Endothelial cell of umbilical vein (primary cell): ENCODE data around the gene CCNJL. TPM values are rescaled to one million over a fixed set of nuclear protein-coding genes. Genes with fewer than 3 reads are reported as not detected.

Source experiments
- BruUV-seq: library from RNA; stranded (reverse); fragments of 400-500 nt; replicated peaks from 2 replicates; lab custom pipeline; 2021; lab: Mats Ljungman, UMichigan
- CTCF ChIA-PET: fragments of 300-600, 350-600 bp; sonication (Branson Sonifier 250); formaldehyde crosslinking; loops from one replicate; lab custom pipeline; 2021; ENCODE audit warnings: antibody characterized with exemption, inconsistent platforms; lab: Charles Lee
- POLR2A ChIA-PET: fragments of 300-600, 350-600 bp; sonication (Branson Sonifier 250); formaldehyde crosslinking; loops from one replicate; lab custom pipeline; 2021; ENCODE audit warnings: antibody characterized with exemption, inconsistent platforms; lab: Charles Lee
- DNase-seq: peaks from one replicate; pipeline ENCODE4 v3.0.0-alpha.2; 2011; ENCODE audit warnings: low read depth, low spot score
- FAIRE-seq: peaks from 2 replicates; lab custom pipeline; 2011; peaks lifted over from hg19 to GRCh38; lab: Jason Lieb, UNC
- H2AFZ ChIP-seq: 2 replicates; pipeline ENCODE4 v1.6.0; 2012; ENCODE audit warnings: low read depth, low read length, control low read depth, inconsistent platforms
- H3K27ac ChIP-seq: 2 replicates; pipeline ENCODE4 v1.5.1; 2011; ENCODE audit warnings: low read depth, mild to moderate bottlenecking, control low read depth, low read length, moderate library complexity; ENCODE audit not compliant: insufficient read depth
- H3K27me3 ChIP-seq, 2 experiments: 2 replicates each; pipeline versions ENCODE4 v1.6.0 to v1.6.1; 2011; ENCODE audit warnings: low read length in 2 of 2, mixed read lengths in 1 of 2; ENCODE audit not compliant: control insufficient read depth in 2 of 2, insufficient read depth in 2 of 2
- H3K36me3 ChIP-seq, 2 experiments: 2 replicates in 1 of 2; 3 replicates in 1 of 2; pipeline ENCODE4 v1.5.1; 2011; ENCODE audit warnings: low read length in 2 of 2, mild to moderate bottlenecking in 1 of 2, moderate library complexity in 1 of 2; ENCODE audit not compliant: control insufficient read depth in 2 of 2, insufficient read depth in 2 of 2; ENCODE audit errors: extremely low read depth in 1 of 2
- H3K4me1 ChIP-seq: 3 replicates; pipeline ENCODE4 v1.5.1; 2011; ENCODE audit warnings: mild to moderate bottlenecking, low read length; ENCODE audit not compliant: control insufficient read depth, insufficient read depth; ENCODE audit errors: extremely low read depth
- H3K4me2 ChIP-seq: 2 replicates; pipeline ENCODE4 v1.6.1; 2011; ENCODE audit warnings: low read length, control low read depth, mixed read lengths; ENCODE audit not compliant: insufficient read depth
- H3K4me3 ChIP-seq, 3 experiments: fragments of 200-600 bp in 1 of 3; sonication (generic), shearing (Covaris generic) in 1 of 3; replicated peaks in 1 of 3; 2 replicates each; pipeline ENCODE4 v1.5.1; 2011 to 2016; ENCODE audit warnings: control low read depth in 3 of 3, low read length in 3 of 3, mild to moderate bottlenecking in 2 of 3, inconsistent platforms in 1 of 3, low read depth in 1 of 3, moderate library complexity in 1 of 3; ENCODE audit not compliant: insufficient read depth in 1 of 3
- H3K79me2 ChIP-seq: 2 replicates; pipeline ENCODE4 v1.6.0; 2012; ENCODE audit warnings: low read length, inconsistent platforms; ENCODE audit not compliant: control insufficient read depth, insufficient read depth
- H3K9ac ChIP-seq: replicated peaks from 2 replicates; pipeline ENCODE3; 2011; ENCODE audit warnings: low read length, control low read depth; ENCODE audit not compliant: insufficient read depth; ENCODE audit errors: extremely low read depth
- H3K9me1 ChIP-seq: replicated peaks from 3 replicates; pipeline ENCODE4 v1.6.0; 2011; ENCODE audit warnings: mild to moderate bottlenecking, low read length; ENCODE audit not compliant: control insufficient read depth, insufficient read depth; ENCODE audit errors: extremely low read depth
- H3K9me3 ChIP-seq: replicated peaks from 2 replicates; pipeline ENCODE4 v1.5.1; 2012; ENCODE audit warnings: low read length, inconsistent platforms; ENCODE audit not compliant: control insufficient read depth, insufficient read depth
- H4K20me1 ChIP-seq: replicated peaks from 2 replicates; pipeline ENCODE3; 2011; ENCODE audit warnings: mild to moderate bottlenecking, low read length; ENCODE audit not compliant: control insufficient read depth, insufficient read depth; ENCODE audit errors: extremely low read depth
- CTCF ChIP-seq, 2 donors: IDR thresholded peaks; 1 replicate in 1 of 2; 2 replicates in 1 of 2; pipeline ENCODE4 v1.5.1; 2011; ENCODE audit warnings: low read length in 2 of 2, mild to moderate bottlenecking in 2 of 2, moderate library complexity in 2 of 2, control low read depth in 1 of 2, inconsistent platforms in 1 of 2, low read depth in 1 of 2; ENCODE audit not compliant: insufficient read depth in 1 of 2; ENCODE audit errors: extremely low read depth in 1 of 2
- EZH2 ChIP-seq: IDR thresholded peaks from 2 replicates; pipeline ENCODE4 v1.6.1; 2012; ENCODE audit warnings: borderline replicate concordance, low read depth, mild to moderate bottlenecking, moderate library complexity, low read length, inconsistent platforms; ENCODE audit not compliant: severe bottlenecking
- FOS ChIP-seq: IDR thresholded peaks from 2 replicates; pipeline ENCODE4 v1.6.1; 2011; ENCODE audit warnings: mild to moderate bottlenecking, low read length, moderate library complexity, borderline replicate concordance; ENCODE audit not compliant: insufficient read depth
- GATA2 ChIP-seq: IDR thresholded peaks from 2 replicates; pipeline ENCODE4 v1.7.0; 2011; ENCODE audit warnings: low read depth, mild to moderate bottlenecking, moderate library complexity, mixed read lengths, low read length; ENCODE audit not compliant: insufficient read length, insufficient read depth
- JUN ChIP-seq: IDR thresholded peaks from 2 replicates; pipeline ENCODE4 v1.6.1; 2011; ENCODE audit warnings: borderline replicate concordance, low read depth; ENCODE audit not compliant: insufficient read length, insufficient read depth
- MAX ChIP-seq: IDR thresholded peaks from 2 replicates; pipeline ENCODE4 v1.6.1; 2011; ENCODE audit not compliant: insufficient read depth, insufficient read length
- MYC ChIP-seq: IDR thresholded peaks from one replicate; pipeline ENCODE4 v1.6.1; 2011; ENCODE audit warnings: mild to moderate bottlenecking, low read depth, low read length
- POLR2A ChIP-seq: IDR thresholded peaks from 2 replicates; pipeline ENCODE4 v1.6.1; 2012; ENCODE audit warnings: low read depth, mild to moderate bottlenecking, control low read depth, low read length
- POLR2AphosphoS5 ChIP-seq: IDR thresholded peaks from 2 replicates; pipeline ENCODE4 v1.6.1; 2012; ENCODE audit warnings: low read depth, mild to moderate bottlenecking, control low read depth, low read length, moderate library complexity; ENCODE audit not compliant: insufficient read depth
- dilution Hi-C: fragments of 300-500 bp; cut with MboI; formaldehyde crosslinking; loops from one replicate; pipeline ENCODE4 v1.15.0; 2019; ENCODE audit warnings: low sequenced_read_pairs; ENCODE audit not compliant: extremely low pct_ligation_motif_present
- intact Hi-C: fragments of 100-400 bp; cut with micrococcal nuclease; formaldehyde crosslinking; loops from one replicate; pipeline ENCODE4 v1.10.0; 2022
- polyA plus RNA-seq, 4 experiments: library from polyadenylated mRNA; depleted of rRNA in 3 of 4; stranded (reverse) in 3 of 4; unstranded in 1 of 4; fragments of >200 nt; gene quantifications; 2 replicates each; pipeline versions ENCODE4 v1.2.1 to v1.2.3, GENCODE V29; 2011 to 2012; ENCODE audit warnings: missing spikeins in 1 of 4
- total RNA-seq: library from RNA; stranded (reverse); gene quantifications from 2 replicates; pipeline ENCODE4 v1.2.3, GENCODE V29; 2021

The CCNJL gene
- total and polyA plus RNA-seq, 2 donors (not counting 3 experiments of a cell fraction or from before 2014, with no cell fraction given) = 20.0 to 21.3 TPM

GRCh38 chr5:160324886-160325285 is 12.5 kb upstream of the CCNJL start:
- DNase-seq = no peak
- H3K27ac ChIP-seq = no peak overlapping the region
- H3K27me3 ChIP-seq = no peaks in the 10 kb centered on the region
- no peak overlapping the region for H3K4me3 ChIP-seq
- H2AFZ ChIP-seq = no peak overlapping the region
- CTCF ChIA-PET = no interaction called here
- H3K36me3 ChIP-seq = no peaks in the 10 kb centered on the region
- BruUV-seq = no TSS peak
- H3K9me3 ChIP-seq = no peaks in the 10 kb centered on the region
- dilution Hi-C loops = no loop called here
- H4K20me1 ChIP-seq = no peaks in the 10 kb centered on the region
- no peaks in the 10 kb centered on the region for H3K9me1 ChIP-seq
- no peaks in the 10 kb centered on the region for H3K79me2 ChIP-seq
- H3K4me2 ChIP-seq = no peak overlapping the region
- intact Hi-C loops = no loop called here
- no peak overlapping the region for H3K9ac ChIP-seq
- POLR2A ChIA-PET = no interaction called here
- TF ChIP-seq MYC (no peak), POLR2AphosphoS5 (no peak), FOS (no peak), GATA2 (no peak), MAX (no peak), POLR2A (no peak), CTCF (IDR thresholded peaks at IDR 0.05; ENCODE audit: extremely low read depth in 1 of 2, insufficient read depth in 1 of 2, low read depth in 1 of 2, low read length in 2 of 2) (no peak), JUN (no peak), EZH2 (no peak)
- H3K4me1 ChIP-seq = no peaks in the 10 kb centered on the region
- FAIRE-seq = no peak
